HL-60 (cell line): ENCODE data around the gene AVPR1B.

Source experiments
- GABPA ChIP-seq: IDR thresholded peaks from 2 replicates; pipeline ENCODE4 v1.6.1; 2012; ENCODE audit warnings: low read depth
- POLR2AphosphoS5 ChIP-seq: IDR thresholded peaks from 2 replicates; pipeline ENCODE4 v1.6.1; 2012; ENCODE audit warnings: low read depth
- SPI1 ChIP-seq: IDR thresholded peaks from 2 replicates; pipeline ENCODE4 v1.6.1; 2012; ENCODE audit warnings: low read depth, mild to moderate bottlenecking, borderline replicate concordance
- TF ChIP-seq, protein P1 (sequence below): IDR thresholded peaks from one replicate; pipeline ENCODE4 v1.5.1; 2011; ENCODE audit warnings: low read length, control low read depth, inconsistent platforms; ENCODE audit not compliant: insufficient read depth
- TF ChIP-seq, protein P2 (sequence below): IDR thresholded peaks from 2 replicates; pipeline ENCODE4 v1.6.1; 2012; ENCODE audit warnings: low read depth; ENCODE audit not compliant: insufficient replicate concordance

- TF ChIP-seq, protein P1, sequence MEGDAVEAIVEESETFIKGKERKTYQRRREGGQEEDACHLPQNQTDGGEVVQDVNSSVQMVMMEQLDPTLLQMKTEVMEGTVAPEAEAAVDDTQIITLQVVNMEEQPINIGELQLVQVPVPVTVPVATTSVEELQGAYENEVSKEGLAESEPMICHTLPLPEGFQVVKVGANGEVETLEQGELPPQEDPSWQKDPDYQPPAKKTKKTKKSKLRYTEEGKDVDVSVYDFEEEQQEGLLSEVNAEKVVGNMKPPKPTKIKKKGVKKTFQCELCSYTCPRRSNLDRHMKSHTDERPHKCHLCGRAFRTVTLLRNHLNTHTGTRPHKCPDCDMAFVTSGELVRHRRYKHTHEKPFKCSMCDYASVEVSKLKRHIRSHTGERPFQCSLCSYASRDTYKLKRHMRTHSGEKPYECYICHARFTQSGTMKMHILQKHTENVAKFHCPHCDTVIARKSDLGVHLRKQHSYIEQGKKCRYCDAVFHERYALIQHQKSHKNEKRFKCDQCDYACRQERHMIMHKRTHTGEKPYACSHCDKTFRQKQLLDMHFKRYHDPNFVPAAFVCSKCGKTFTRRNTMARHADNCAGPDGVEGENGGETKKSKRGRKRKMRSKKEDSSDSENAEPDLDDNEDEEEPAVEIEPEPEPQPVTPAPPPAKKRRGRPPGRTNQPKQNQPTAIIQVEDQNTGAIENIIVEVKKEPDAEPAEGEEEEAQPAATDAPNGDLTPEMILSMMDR, result no peak
- TF ChIP-seq POLR2AphosphoS5, result no peak
- TF ChIP-seq, protein P2, sequence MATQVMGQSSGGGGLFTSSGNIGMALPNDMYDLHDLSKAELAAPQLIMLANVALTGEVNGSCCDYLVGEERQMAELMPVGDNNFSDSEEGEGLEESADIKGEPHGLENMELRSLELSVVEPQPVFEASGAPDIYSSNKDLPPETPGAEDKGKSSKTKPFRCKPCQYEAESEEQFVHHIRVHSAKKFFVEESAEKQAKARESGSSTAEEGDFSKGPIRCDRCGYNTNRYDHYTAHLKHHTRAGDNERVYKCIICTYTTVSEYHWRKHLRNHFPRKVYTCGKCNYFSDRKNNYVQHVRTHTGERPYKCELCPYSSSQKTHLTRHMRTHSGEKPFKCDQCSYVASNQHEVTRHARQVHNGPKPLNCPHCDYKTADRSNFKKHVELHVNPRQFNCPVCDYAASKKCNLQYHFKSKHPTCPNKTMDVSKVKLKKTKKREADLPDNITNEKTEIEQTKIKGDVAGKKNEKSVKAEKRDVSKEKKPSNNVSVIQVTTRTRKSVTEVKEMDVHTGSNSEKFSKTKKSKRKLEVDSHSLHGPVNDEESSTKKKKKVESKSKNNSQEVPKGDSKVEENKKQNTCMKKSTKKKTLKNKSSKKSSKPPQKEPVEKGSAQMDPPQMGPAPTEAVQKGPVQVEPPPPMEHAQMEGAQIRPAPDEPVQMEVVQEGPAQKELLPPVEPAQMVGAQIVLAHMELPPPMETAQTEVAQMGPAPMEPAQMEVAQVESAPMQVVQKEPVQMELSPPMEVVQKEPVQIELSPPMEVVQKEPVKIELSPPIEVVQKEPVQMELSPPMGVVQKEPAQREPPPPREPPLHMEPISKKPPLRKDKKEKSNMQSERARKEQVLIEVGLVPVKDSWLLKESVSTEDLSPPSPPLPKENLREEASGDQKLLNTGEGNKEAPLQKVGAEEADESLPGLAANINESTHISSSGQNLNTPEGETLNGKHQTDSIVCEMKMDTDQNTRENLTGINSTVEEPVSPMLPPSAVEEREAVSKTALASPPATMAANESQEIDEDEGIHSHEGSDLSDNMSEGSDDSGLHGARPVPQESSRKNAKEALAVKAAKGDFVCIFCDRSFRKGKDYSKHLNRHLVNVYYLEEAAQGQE, result no peak
- no peak for TF ChIP-seq GABPA
- TF ChIP-seq SPI1, result no peak
Measured at GRCh38 chr1:206144605-206145004, 27.4 kb upstream of the AVPR1B start.
